HG02852 (cell line): ENCODE data around the gene IRS2.
"Not testable (repeated sequence)": the region's sequence is repeated elsewhere in the genome, so short reads cannot be mapped to it uniquely, and the experiment has no call there.

ENCODE experiments used
- ATAC-seq: cut with Tn5 transposase; IDR thresholded peaks from one replicate; pipeline ENCODE4 v1.9.1; 2021; ENCODE audit warnings: mild to moderate bottlenecking, moderate library complexity; ENCODE audit not compliant: unreplicated experiment

IRS2 gene

GRCh38 chr13:109786457-109787134 is at the start of gene IRS2:
TSS of gene IRS2 (minus strand) at chr13:109786583. CDS start at chr13:109786053, 530 bp downstream.
- peak; percentile 97 for ATAC-seq

GRCh38 chr13:109834973-109835720 is 48.8 kb upstream of the IRS2 start:
- no peak for ATAC-seq

- no peak for ATAC-seq
Measured at GRCh38 chr13:109833940-109834339, 47.6 kb upstream of the IRS2 start.

GRCh38 chr13:109833071-109833470 is 46.7 kb upstream of the IRS2 start:
- no peak for ATAC-seq

GRCh38 chr13:109828591-109829316 is 42.4 kb upstream of the IRS2 start:
- ATAC-seq = not testable (repeated sequence)

- ATAC-seq = not testable (repeated sequence)
Measured at GRCh38 chr13:109823201-109823600, 36.8 kb upstream of the IRS2 start.

GRCh38 chr13:109821103-109821502 is 34.7 kb upstream of the IRS2 start:
- ATAC-seq = no peak

GRCh38 chr13:109819874-109820273 is 33.5 kb upstream of the IRS2 start:
- no peak for ATAC-seq

GRCh38 chr13:109818886-109819285 is 32.5 kb upstream of the IRS2 start:
- ATAC-seq = no peak

GRCh38 chr13:109817591-109818535 is 31.5 kb upstream of the IRS2 start:
- ATAC-seq = no peak

GRCh38 chr13:109816808-109817203 is 30.4 kb upstream of the IRS2 start:
- ATAC-seq = no peak

GRCh38 chr13:109816112-109816807 is 29.9 kb upstream of the IRS2 start:
- no peak for ATAC-seq

GRCh38 chr13:109815651-109816050 is 29.3 kb upstream of the IRS2 start:
- no peak for ATAC-seq

- ATAC-seq = no peak
Measured at GRCh38 chr13:109813663-109814062, 27.3 kb upstream of the IRS2 start.

GRCh38 chr13:109812382-109812781 is 26.0 kb upstream of the IRS2 start:
- ATAC-seq = no peak

GRCh38 chr13:109810761-109811510 is 24.6 kb upstream of the IRS2 start:
- no peak for ATAC-seq

GRCh38 chr13:109809216-109809932 is 23.0 kb upstream of the IRS2 start:
- ATAC-seq = no peak

- ATAC-seq = no peak
Measured at GRCh38 chr13:109807345-109807744, 21.0 kb upstream of the IRS2 start.

GRCh38 chr13:109804654-109805053 is 18.3 kb upstream of the IRS2 start:
- no peak for ATAC-seq
